ENCODE measurements around the gene HK1.

- TF ChIP-seq TRIM28 (IDR thresholded peaks at IDR 0.05; ENCODE audit: borderline replicate concordance, low read length) (no peak), CTCF (tag by site-specific recombination; IDR thresholded peaks at IDR 0.05) (no peak), ZSCAN5A (tag by site-specific recombination; IDR thresholded peaks at IDR 0.05) (no peak), ZNF707 (tag by site-specific recombination; IDR thresholded peaks at IDR 0.05) (no peak), ZNF274 (IDR thresholded peaks at IDR 0.05; ENCODE audit: low read length) (no peak), ZNF274 (tag by site-specific recombination; IDR thresholded peaks at IDR 0.05; ENCODE audit: borderline replicate concordance) (no peak), INSM2 (tag by site-specific recombination; IDR thresholded peaks at IDR 0.05) (no peak), HOXA7 (CRISPR knock-in tag; IDR thresholded peaks at IDR 0.05; ENCODE audit: borderline replicate concordance) (no peak), ZNF362 (tag by site-specific recombination; IDR thresholded peaks at IDR 0.05) (no peak), REST (tag by site-specific recombination; IDR thresholded peaks at IDR 0.05) (no peak), ZBTB17 (tag by site-specific recombination; IDR thresholded peaks at IDR 0.05) (no peak), ZNF558 (tag by site-specific recombination; IDR thresholded peaks at IDR 0.05) (no peak), SP3 (tag by site-specific recombination; IDR thresholded peaks at IDR 0.05) (no peak), ZNF394 (tag by site-specific recombination; IDR thresholded peaks at IDR 0.05; ENCODE audit: borderline replicate concordance) (no peak)
Observed at GRCh38 chr10:69352569-69353264, 74.4 kb downstream of the HK1 start.

Data from HEK293 (cell line).